Activated CD8-positive, alpha-beta T cell treated with anti-CD3 and anti-CD28 coated beads, Interleukin-2, amount 10 ng/mL, durations not matched to agents 7 days and 5 days (primary cell): ENCODE results near the gene GNB1. TPM values are rescaled to one million over a fixed set of nuclear protein-coding genes. Genes with fewer than 3 reads are reported as not detected.
"Not testable (repeated sequence)": the region's sequence is repeated elsewhere in the genome, so short reads cannot be mapped to it uniquely, and the experiment has no call there.

Source experiments
- ATAC-seq: fragments of 150-1000 bp; cut with Tn5 transposase; one replicate; pipeline ENCODE4 v1.10.0; 2021; ENCODE audit warnings: moderate library complexity
- CTCF ChIA-PET: fragments of 350-600 bp; sonication (Branson Sonifier 250); formaldehyde crosslinking; loops from one replicate; lab custom pipeline; 2021; ENCODE audit warnings: antibody characterized with exemption; lab: Charles Lee
- POLR2A ChIA-PET: fragments of 350-600 bp; sonication (Branson Sonifier 250); formaldehyde crosslinking; loops from one replicate; lab custom pipeline; 2021; ENCODE audit warnings: antibody characterized with exemption; lab: Charles Lee
- DNase-seq: peaks from one replicate; pipeline ENCODE4 v3.0.0-alpha.2; 2020
- H3K27ac Mint-ChIP-seq: one replicate; pipeline ENCODE4 v1.8.0; 2021; ENCODE audit warnings: mild to moderate bottlenecking, mixed read lengths
- H3K27me3 Mint-ChIP-seq: one replicate; pipeline ENCODE4 v1.8.0; 2021; ENCODE audit warnings: low read depth, mixed read lengths
- H3K36me3 Mint-ChIP-seq: one replicate; pipeline ENCODE4 v1.8.0; 2021; ENCODE audit warnings: low read depth, mixed read lengths
- H3K4me1 Mint-ChIP-seq: one replicate; pipeline ENCODE4 v1.8.0; 2021; ENCODE audit warnings: low read depth, mixed read lengths
- H3K4me3 Mint-ChIP-seq: one replicate; pipeline ENCODE4 v1.8.0; 2021; ENCODE audit warnings: mild to moderate bottlenecking, mixed read lengths
- H3K9me3 Mint-ChIP-seq: one replicate; pipeline ENCODE4 v1.8.0; 2022; ENCODE audit warnings: mixed read lengths; ENCODE audit not compliant: insufficient read depth
- total RNA-seq, 2 experiments: library from RNA; stranded (reverse); gene quantifications; one replicate each; pipeline ENCODE4 v1.2.3, GENCODE V29; 2021

GNB1 gene
- total RNA-seq, 2 experiments from 2014 or later: 398 TPM

- peak overlapping the region; percentile 39 for H3K27ac Mint-ChIP-seq
- H3K27me3 Mint-ChIP-seq: peaks cover 3% of the 10 kb centered on the region
- peak overlapping the region; percentile 39 for H3K4me3 Mint-ChIP-seq
- DNase-seq: no peak
- ChIA-PET POLR2A (no interaction called here), CTCF (interaction anchor here (2.5 kb wide), 1 partner anchor 13 kb away, joined by 17 read pairs; no protein-coding TSS in a partner anchor)
- peaks cover 37% of the 10 kb centered on the region for H3K4me1 Mint-ChIP-seq
- peaks cover 7% of the 10 kb centered on the region for H3K36me3 Mint-ChIP-seq
- ATAC-seq: no peak
- H3K9me3 Mint-ChIP-seq: no peaks in the 10 kb centered on the region
These were observed 2.6 kb upstream of the GNB1 start for GRCh38 chr1:1893291-1893985.

GRCh38 chr1:1892763-1893120 lies 1.9 kb upstream of the GNB1 start:
- peaks cover 3% of the 10 kb centered on the region for H3K27me3 Mint-ChIP-seq
- peaks cover 44% of the 10 kb centered on the region for H3K4me1 Mint-ChIP-seq
- ChIA-PET POLR2A (interaction anchor here (1.1 kb wide), 1 partner anchor 113 kb away, joined by 4 read pairs; no protein-coding TSS in a partner anchor), CTCF (interaction anchor here (1.9 kb wide), 1 partner anchor 13 kb away, joined by 13 read pairs; no protein-coding TSS in a partner anchor)
- peak overlapping the region; percentile 87 for H3K27ac Mint-ChIP-seq
- peak overlapping the region; percentile 90 for H3K4me3 Mint-ChIP-seq
- peaks cover 11% of the 10 kb centered on the region for H3K36me3 Mint-ChIP-seq
- no peaks in the 10 kb centered on the region for H3K9me3 Mint-ChIP-seq
- DNase-seq: no peak
- ATAC-seq: no peak

- ChIA-PET POLR2A (interaction anchor here (0.9 to 1.5 kb wide), 4 partner anchors 10 to 113 kb away, joined by 3 to 5 read pairs (median 4); no protein-coding TSS in a partner anchor), CTCF (interaction anchor here (1.1 to 1.9 kb wide), 2 partner anchors 14 to 17 kb away, joined by 8 to 13 read pairs; no protein-coding TSS in a partner anchor)
- ATAC-seq (no peak), DNase-seq (no peak)
- H3K27me3 Mint-ChIP-seq: peaks cover 3% of the 10 kb centered on the region
- H3K4me3 Mint-ChIP-seq: peak overlapping the region; percentile 90
- peaks cover 13% of the 10 kb centered on the region for H3K36me3 Mint-ChIP-seq
- peak overlapping the region; percentile 87 for H3K27ac Mint-ChIP-seq
- H3K4me1 Mint-ChIP-seq: peaks cover 49% of the 10 kb centered on the region
- no peaks in the 10 kb centered on the region for H3K9me3 Mint-ChIP-seq
These were observed 1.3 kb upstream of the GNB1 start for GRCh38 chr1:1892079-1892762.

- peaks cover 3% of the 10 kb centered on the region for H3K27me3 Mint-ChIP-seq
- H3K9me3 Mint-ChIP-seq: no peaks in the 10 kb centered on the region
- peak; percentile 57 for ATAC-seq
- H3K4me1 Mint-ChIP-seq: peaks cover 53% of the 10 kb centered on the region
- POLR2A ChIA-PET: interaction anchor here (0.9 to 1.5 kb wide), 4 partner anchors 9 to 112 kb away, joined by 3 to 5 read pairs (median 4); no protein-coding TSS in a partner anchor
- H3K4me3 Mint-ChIP-seq: peak overlapping the region; percentile 90
- peak overlapping the region; percentile 87 for H3K27ac Mint-ChIP-seq
- peak; percentile 81 for DNase-seq
- CTCF ChIA-PET: interaction anchor here (1.1 to 1.9 kb wide), 2 partner anchors 14 to 17 kb away, joined by 8 to 13 read pairs; no protein-coding TSS in a partner anchor
- peaks cover 17% of the 10 kb centered on the region for H3K36me3 Mint-ChIP-seq
These were observed 627 bp upstream of the GNB1 start for GRCh38 chr1:1891349-1892078.

GRCh38 chr1:1889847-1890505 lies 911 bp downstream of the GNB1 start:
- CTCF ChIA-PET: interaction anchor here (3.3 kb wide), 1 partner anchor 16 kb away, joined by 17 read pairs; no protein-coding TSS in a partner anchor
- Mint-ChIP-seq H3K36me3 (peaks cover 21% of the 10 kb centered on the region), H3K4me3 (peak overlapping the region; percentile 85), H3K27me3 (no peaks in the 10 kb centered on the region), H3K27ac (peak overlapping the region; percentile 88), H3K9me3 (no peaks in the 10 kb centered on the region), H3K4me1 (peaks cover 50% of the 10 kb centered on the region)
- peak; percentile 43 for ATAC-seq
- DNase-seq: peak; percentile 49
- POLR2A ChIA-PET: interaction anchor here (0.8 kb wide), 1 partner anchor 23 kb away, joined by 3 read pairs; no protein-coding TSS in a partner anchor

- Mint-ChIP-seq H3K9me3 (no peaks in the 10 kb centered on the region), H3K36me3 (peaks cover 24% of the 10 kb centered on the region), H3K4me3 (peak overlapping the region; percentile 85), H3K27ac (peak overlapping the region; percentile 87), H3K27me3 (no peaks in the 10 kb centered on the region), H3K4me1 (peaks cover 43% of the 10 kb centered on the region)
- DNase-seq (peak; percentile 19), ATAC-seq (no peak)
- POLR2A ChIA-PET: interaction anchor here (0.8 to 2.2 kb wide), 2 partner anchors 20 to 24 kb away, joined by 3 to 7 read pairs; no protein-coding TSS in a partner anchor
- CTCF ChIA-PET: interaction anchor here (0.7 to 3.3 kb wide), 3 partner anchors 12 to 20 kb away, joined by 3 to 17 read pairs (median 4); no protein-coding TSS in a partner anchor
These were observed 1.7 kb downstream of the GNB1 start for GRCh38 chr1:1889090-1889750.

GRCh38 chr1:1883890-1884289 lies 7.0 kb downstream of the GNB1 start:
- H3K9me3 Mint-ChIP-seq, H3K4me3 Mint-ChIP-seq, DNase-seq, H3K27me3 Mint-ChIP-seq, H3K27ac Mint-ChIP-seq, ATAC-seq: not testable (repeated sequence)
- ChIA-PET POLR2A (interaction anchor here (0.9 kb wide), 1 partner anchor 15 kb away, joined by 3 read pairs; no protein-coding TSS in a partner anchor), CTCF (interaction anchor here (1.1 to 3.0 kb wide), 3 partner anchors 9 to 25 kb away, joined by 3 to 9 read pairs (median 5); no protein-coding TSS in a partner anchor)
- H3K36me3 Mint-ChIP-seq: peaks cover 38% of the 10 kb centered on the region
- H3K4me1 Mint-ChIP-seq: peaks cover 56% of the 10 kb centered on the region

GRCh38 chr1:1883092-1883873 lies 7.6 kb downstream of the GNB1 start:
- Mint-ChIP-seq H3K27me3 (no peaks in the 10 kb centered on the region), H3K27ac (peak overlapping the region; percentile 30), H3K36me3 (peaks cover 42% of the 10 kb centered on the region), H3K9me3 (no peaks in the 10 kb centered on the region), H3K4me1 (peaks cover 56% of the 10 kb centered on the region), H3K4me3 (no peak overlapping the region)
- peak; percentile 32 for ATAC-seq
- no peak for DNase-seq
- ChIA-PET POLR2A (interaction anchor here (0.9 to 1.5 kb wide), 2 partner anchors 14 to 26 kb away, joined by 3 read pairs; no protein-coding TSS in a partner anchor), CTCF (interaction anchor here (1.1 to 3.0 kb wide), 3 partner anchors 8 to 26 kb away, joined by 3 to 9 read pairs (median 5); no protein-coding TSS in a partner anchor)

- Mint-ChIP-seq H3K27me3 (no peaks in the 10 kb centered on the region), H3K4me1 (peaks cover 51% of the 10 kb centered on the region), H3K4me3 (no peak overlapping the region), H3K27ac (no peak overlapping the region), H3K36me3 (peaks cover 39% of the 10 kb centered on the region), H3K9me3 (no peaks in the 10 kb centered on the region)
- CTCF ChIA-PET: interaction anchor here (3.0 kb wide), 1 partner anchor 27 kb away, joined by 9 read pairs; no protein-coding TSS in a partner anchor
- ATAC-seq (no peak), DNase-seq (no peak)
- POLR2A ChIA-PET: interaction anchor here (1.2 to 1.5 kb wide), 3 partner anchors 10 to 28 kb away, joined by 3 to 4 read pairs (median 3); no protein-coding TSS in a partner anchor
These were observed 9.2 kb downstream of the GNB1 start for GRCh38 chr1:1881727-1882126.
